MM.1S (cell line): Measurements from ENCODE around the gene TMTC1.

ENCODE experiments used
- CTCF ChIP-seq: fragments of 300-600 bp; sonication (generic); IDR thresholded peaks from 2 replicates; pipeline ENCODE4 v1.5.1; 2016; ENCODE audit warnings: antibody characterized with exemption, low read length, mixed read lengths
- EZH2 ChIP-seq: fragments of 300-600 bp; sonication (generic); optimal IDR thresholded peaks from 2 replicates; pipeline ENCODE3; 2017; ENCODE audit warnings: low read depth, mild to moderate bottlenecking, antibody characterized with exemption, low read length, mixed read lengths
- EZH2phosphoT487 ChIP-seq: fragments of 300-600 bp; sonication (generic); IDR thresholded peaks from 2 replicates; pipeline ENCODE4 v1.6.1; 2018; ENCODE audit warnings: antibody characterized with exemption, low read length

- TF ChIP-seq EZH2 (no peak), CTCF (peak; percentile 56), EZH2phosphoT487 (no peak)
These were observed 264.1 kb downstream of the TMTC1 start for GRCh38 chr12:29519585-29520182.
